HUES6 (cell line): ENCODE results near the gene FKTN.

ENCODE experiments used
- H3K27ac ChIP-seq: 2 replicates; pipeline ENCODE4 v1.7.0; 2013; ENCODE audit warnings: low read depth, mild to moderate bottlenecking, low read length, inconsistent platforms
- H3K27me3 ChIP-seq: 2 replicates; pipeline ENCODE4 v1.6.1; 2013; ENCODE audit warnings: low read length; ENCODE audit not compliant: control insufficient read depth, insufficient read depth
- H3K36me3 ChIP-seq: 2 replicates; pipeline ENCODE4 v1.6.1; 2013; ENCODE audit warnings: low read length; ENCODE audit not compliant: control insufficient read depth, insufficient read depth
- H3K4me1 ChIP-seq: 2 replicates; pipeline ENCODE4 v1.6.1; 2013; ENCODE audit warnings: low read length; ENCODE audit not compliant: control insufficient read depth, insufficient read depth
- H3K4me3 ChIP-seq: 2 replicates; pipeline ENCODE4 v1.5.1; 2013; ENCODE audit warnings: low read depth, low read length
- H3K9ac ChIP-seq: one replicate; pipeline ENCODE4 v1.6.1; 2013; ENCODE audit warnings: mild to moderate bottlenecking, low read length
- H3K9me3 ChIP-seq: 2 replicates; pipeline ENCODE4 v1.6.1; 2013; ENCODE audit warnings: low read depth, low read length; ENCODE audit not compliant: control insufficient read depth, insufficient read depth

The FKTN gene

GRCh38 chr9:105661011-105661410 lies 103.1 kb downstream of the FKTN start:
- Histone ChIP-seq H3K4me3 (no peak overlapping the region), H3K27ac (no peak overlapping the region), H3K27me3 (peaks cover 32% of the 10 kb centered on the region), H3K9ac (no peak overlapping the region), H3K4me1 (peaks cover 14% of the 10 kb centered on the region), H3K36me3 (no peaks in the 10 kb centered on the region), H3K9me3 (no peaks in the 10 kb centered on the region)

DNA sequence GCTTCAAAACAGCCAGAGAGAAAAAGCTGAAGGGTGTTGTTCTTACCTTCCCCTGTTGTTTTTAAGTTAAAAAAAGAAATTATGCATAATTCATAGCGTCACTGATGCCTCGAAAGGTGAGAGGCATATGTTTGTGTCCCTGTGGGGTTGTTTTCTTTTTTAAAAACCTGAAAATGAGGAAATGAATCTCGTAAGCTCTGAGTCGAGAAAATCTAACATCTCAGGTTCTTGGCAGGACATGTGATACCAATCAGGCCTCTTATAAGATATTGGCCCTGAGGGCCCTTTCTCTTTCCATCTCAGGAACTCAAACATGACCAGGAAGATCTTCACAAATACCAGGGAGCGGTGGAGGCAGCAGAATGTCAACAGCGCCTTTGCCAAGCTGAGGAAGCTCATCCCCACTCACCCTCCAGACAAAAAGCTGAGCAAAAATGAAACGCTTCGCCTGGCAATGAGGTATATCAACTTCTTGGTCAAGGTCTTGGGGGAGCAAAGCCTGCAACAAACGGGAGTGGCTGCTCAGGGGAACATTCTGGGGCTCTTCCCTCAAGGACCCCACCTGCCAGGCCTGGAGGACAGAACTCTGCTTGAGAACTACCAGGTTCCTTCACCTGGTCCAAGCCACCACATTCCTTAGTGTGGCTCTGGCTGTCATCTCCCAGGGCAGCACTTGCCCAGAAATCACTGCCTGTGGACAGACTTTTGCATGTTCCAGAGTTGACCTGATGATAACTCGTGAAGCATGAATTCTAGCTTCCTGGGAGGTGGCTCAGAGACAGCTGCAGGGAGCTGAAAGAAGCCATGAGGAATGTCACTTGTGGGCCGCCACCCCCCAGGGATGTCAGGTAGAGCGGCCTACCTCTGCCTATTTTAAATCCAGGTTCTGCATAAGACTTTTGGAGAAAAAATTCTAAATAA lies 104.5 kb downstream of the FKTN start, which contains the start of gene TAL2:
Gene TAL2, plus strand, starts transcription at position 274 of the 921 bp plus-strand sequence. Its CDS starts 40 bp downstream, at position 314.
- Histone ChIP-seq H3K4me3 (no peak within 1 kb of the TSS), H3K9ac (no peak within 1 kb of the TSS), H3K36me3 (no peaks in the 10 kb centered on the region), H3K4me1 (peaks cover 10% of the 10 kb centered on the region; the same call in 1 of the 2 replicates), H3K27ac (no peak within 1 kb of the TSS), H3K27me3 (peaks cover 18% of the 10 kb centered on the region), H3K9me3 (no peaks in the 10 kb centered on the region)

GRCh38 chr9:105663914-105664313 lies 106.0 kb downstream of the FKTN start:
- peaks cover 10% of the 10 kb centered on the region; the same call in 1 of the 2 replicates for H3K4me1 ChIP-seq

GRCh38 chr9:105667867-105668266 lies 109.9 kb downstream of the FKTN start:
- H3K9me3 ChIP-seq = no peaks in the 10 kb centered on the region
- H3K4me1 ChIP-seq = no peaks in the 10 kb centered on the region
- no peaks in the 10 kb centered on the region; the same call in 1 of the 2 replicates for H3K27me3 ChIP-seq
- H3K27ac ChIP-seq = no peak overlapping the region
- H3K4me3 ChIP-seq = no peak overlapping the region
- no peaks in the 10 kb centered on the region for H3K36me3 ChIP-seq
- no peak overlapping the region for H3K9ac ChIP-seq

More at GRCh38 chr9:105663914-105664313, 106.0 kb downstream of the FKTN start:
- Histone ChIP-seq H3K9me3 (no peaks in the 10 kb centered on the region), H3K36me3 (no peaks in the 10 kb centered on the region), H3K27me3 (peaks cover 6% of the 10 kb centered on the region), H3K9ac (no peak overlapping the region), H3K4me3 (no peak overlapping the region), H3K27ac (no peak overlapping the region)

GRCh38 chr9:105670315-105670714 lies 112.4 kb downstream of the FKTN start:
- H3K27me3 ChIP-seq = no peaks in the 10 kb centered on the region; the same call in 1 of the 2 replicates
- H3K9me3 ChIP-seq = no peaks in the 10 kb centered on the region
- H3K4me3 ChIP-seq = no peak overlapping the region
- H3K9ac ChIP-seq = no peak overlapping the region
- no peaks in the 10 kb centered on the region for H3K36me3 ChIP-seq
- no peak overlapping the region for H3K27ac ChIP-seq
- no peaks in the 10 kb centered on the region for H3K4me1 ChIP-seq

DNA sequence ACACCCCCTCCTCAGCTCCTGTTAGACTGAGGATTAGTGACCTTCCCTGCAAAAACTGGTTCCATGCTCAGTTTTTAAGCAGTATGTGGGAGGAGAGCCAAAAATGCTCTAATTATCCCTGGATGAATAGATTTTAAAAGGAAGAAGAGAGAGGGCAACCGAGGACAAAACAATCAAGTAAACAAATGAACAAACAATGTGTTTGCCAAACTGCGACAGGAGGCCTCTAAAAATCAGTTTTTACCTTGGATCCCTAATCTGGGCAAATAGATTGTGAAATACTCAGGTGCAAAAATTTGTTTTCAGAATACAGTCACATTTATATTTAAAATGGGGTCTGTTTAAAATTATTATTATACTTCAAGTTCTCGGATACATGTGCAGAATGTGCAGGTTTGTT lies 112.8 kb downstream of the FKTN start:
- H3K9me3 ChIP-seq = no peaks in the 10 kb centered on the region
- H3K27ac ChIP-seq = no peak overlapping the region
- no peaks in the 10 kb centered on the region for H3K4me1 ChIP-seq
- H3K27me3 ChIP-seq = no peaks in the 10 kb centered on the region; the same call in 1 of the 2 replicates
- no peaks in the 10 kb centered on the region for H3K36me3 ChIP-seq
- no peak overlapping the region for H3K9ac ChIP-seq
- H3K4me3 ChIP-seq = no peak overlapping the region

GRCh38 chr9:105672711-105673234 lies 114.8 kb downstream of the FKTN start:
- Histone ChIP-seq H3K9ac (no peak overlapping the region), H3K27ac (no peak overlapping the region), H3K9me3 (no peaks in the 10 kb centered on the region), H3K36me3 (no peaks in the 10 kb centered on the region), H3K27me3 (no peaks in the 10 kb centered on the region; the same call in 1 of the 2 replicates), H3K4me1 (no peaks in the 10 kb centered on the region), H3K4me3 (no peak overlapping the region)

- Histone ChIP-seq H3K27ac (no peak overlapping the region), H3K9me3 (no peaks in the 10 kb centered on the region), H3K9ac (no peak overlapping the region), H3K27me3 (no peaks in the 10 kb centered on the region; the same call in 1 of the 2 replicates), H3K4me1 (peaks cover 6% of the 10 kb centered on the region; the same call in 1 of the 2 replicates), H3K36me3 (no peaks in the 10 kb centered on the region), H3K4me3 (no peak overlapping the region)
These were observed 116.0 kb downstream of the FKTN start for GRCh38 chr9:105673850-105674387.

DNA sequence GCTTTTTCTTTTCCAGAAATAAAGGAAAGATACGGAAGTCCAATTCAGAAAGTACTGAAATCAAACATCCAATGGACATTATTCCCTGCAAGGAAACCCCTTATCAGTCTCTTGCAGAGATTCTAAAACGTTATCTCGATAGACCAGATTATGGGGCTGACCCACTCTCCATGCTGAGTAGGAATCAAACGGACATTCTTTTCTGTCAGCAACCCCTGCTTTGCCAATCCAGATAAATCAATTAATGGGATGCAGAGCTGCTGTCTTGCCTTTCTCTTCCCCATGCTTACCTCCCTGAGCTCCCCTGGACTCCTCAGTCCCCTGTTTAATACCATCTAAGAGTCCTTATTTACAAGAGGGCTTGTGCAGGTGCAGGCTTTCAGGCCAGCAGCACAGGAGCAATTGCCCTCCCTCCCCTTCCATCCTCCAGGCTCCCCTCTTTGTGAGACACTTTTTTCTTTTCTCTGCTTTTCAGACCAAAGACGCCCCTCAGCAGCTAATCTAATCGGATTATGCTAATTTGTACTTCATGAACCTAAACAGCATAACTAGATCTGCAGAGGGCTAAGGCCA lies 118.5 kb downstream of the FKTN start:
- no peak overlapping the region for H3K9ac ChIP-seq
- H3K4me1 ChIP-seq = peaks cover 6% of the 10 kb centered on the region; the same call in 1 of the 2 replicates
- H3K9me3 ChIP-seq = no peaks in the 10 kb centered on the region
- no peak overlapping the region for H3K27ac ChIP-seq
- H3K36me3 ChIP-seq = no peaks in the 10 kb centered on the region
- H3K4me3 ChIP-seq = no peak overlapping the region
- H3K27me3 ChIP-seq = no peaks in the 10 kb centered on the region

DNA sequence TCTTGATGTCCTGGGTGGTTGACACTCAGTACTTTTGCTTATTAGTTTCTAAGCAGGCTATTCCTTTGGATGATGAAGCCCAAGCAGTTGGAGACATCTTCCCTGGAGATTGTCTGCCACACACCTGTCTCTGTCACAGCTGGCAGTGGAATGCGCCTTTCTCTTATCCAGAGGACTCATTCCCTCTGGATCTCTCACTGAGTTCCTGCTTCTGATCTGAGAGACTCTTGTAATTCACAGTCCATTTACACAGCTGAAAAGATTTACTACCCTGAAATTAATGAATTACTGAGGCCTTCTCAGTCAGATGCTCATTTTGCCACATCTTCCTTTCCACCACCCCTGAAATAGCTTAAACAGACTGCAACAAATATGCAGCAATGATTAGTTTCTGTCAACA lies 120.2 kb downstream of the FKTN start:
- no peak overlapping the region for H3K9ac ChIP-seq
- no peaks in the 10 kb centered on the region for H3K9me3 ChIP-seq
- H3K27me3 ChIP-seq = no peaks in the 10 kb centered on the region
- H3K36me3 ChIP-seq = no peaks in the 10 kb centered on the region
- no peak overlapping the region for H3K4me3 ChIP-seq
- peaks cover 6% of the 10 kb centered on the region; the same call in 1 of the 2 replicates for H3K4me1 ChIP-seq
- H3K27ac ChIP-seq = no peak overlapping the region
